ENCODE measurements around the gene RNF222. TPM values are rescaled to one million over a fixed set of nuclear protein-coding genes. Genes with fewer than 3 reads are reported as not detected.

The RNF222 gene
- polyA plus RNA-seq, 1 donor from 2014 or later = not detected

DNA sequence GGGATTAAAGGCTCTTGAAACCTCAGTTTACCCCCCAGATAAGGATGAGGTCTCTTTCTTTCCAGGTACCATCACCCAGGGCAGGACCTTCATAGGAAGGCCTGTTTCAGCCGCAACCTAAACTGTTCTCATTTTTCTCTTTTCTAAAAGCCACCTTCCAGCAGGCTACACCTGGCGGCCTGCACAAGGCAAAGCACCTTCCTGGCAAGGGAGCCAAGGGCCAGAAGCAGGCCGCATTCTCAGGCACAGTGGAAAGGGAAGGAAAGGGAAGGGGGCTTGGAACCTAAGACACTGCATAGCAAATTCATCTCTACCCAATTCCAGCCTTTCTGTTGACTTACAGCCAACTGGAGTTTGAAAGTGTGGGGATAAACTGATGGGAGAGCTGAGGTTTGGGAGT, 29.2 kb upstream of the RNF222 start:
- Histone ChIP-seq H4K20me1 (ENCODE audit: insufficient read depth) (no peaks in the 10 kb centered on the region), H3K27ac (ENCODE audit: low read length) (no peak overlapping the region), H3K27me3 (ENCODE audit: insufficient read depth, low read depth, low read length) (no peaks in the 10 kb centered on the region), H2AFZ (ENCODE audit: low read depth, low read length) (no peak overlapping the region), H3K9me3 (ENCODE audit: low read length) (no peaks in the 10 kb centered on the region), H3K4me3 (ENCODE audit: low read length) (no peak overlapping the region), H3K4me2 (ENCODE audit: low read length) (no peak overlapping the region), H3K79me2 (replicated peaks; ENCODE audit: insufficient read depth, low read length) (no peaks in the 10 kb centered on the region), H3K36me3 (ENCODE audit: insufficient read depth, low read length) (no peaks in the 10 kb centered on the region), H3F3A (ENCODE audit: insufficient read depth, low read length, poor library complexity, severe bottlenecking) (no peaks in the 10 kb centered on the region), H3K9me2 (ENCODE audit: insufficient read depth, low read length) (no peaks in the 10 kb centered on the region), H3K9ac (ENCODE audit: low read length) (no peak overlapping the region)
- TF ChIP-seq POLR2AphosphoS5 (IDR thresholded peaks at IDR 0.05) (no peak), EP300 (conservative IDR thresholded peaks at IDR 0.05; ENCODE audit: poor library complexity, severe bottlenecking) (no peak), REST (IDR thresholded peaks at IDR 0.05; ENCODE audit: borderline replicate concordance) (no peak), TAF1 (IDR thresholded peaks at IDR 0.05; ENCODE audit: low read depth) (no peak), MXI1 (conservative IDR thresholded peaks at IDR 0.05; ENCODE audit: poor library complexity, severe bottlenecking) (no peak), RAD21 (conservative IDR thresholded peaks at IDR 0.05) (no peak)

DNA sequence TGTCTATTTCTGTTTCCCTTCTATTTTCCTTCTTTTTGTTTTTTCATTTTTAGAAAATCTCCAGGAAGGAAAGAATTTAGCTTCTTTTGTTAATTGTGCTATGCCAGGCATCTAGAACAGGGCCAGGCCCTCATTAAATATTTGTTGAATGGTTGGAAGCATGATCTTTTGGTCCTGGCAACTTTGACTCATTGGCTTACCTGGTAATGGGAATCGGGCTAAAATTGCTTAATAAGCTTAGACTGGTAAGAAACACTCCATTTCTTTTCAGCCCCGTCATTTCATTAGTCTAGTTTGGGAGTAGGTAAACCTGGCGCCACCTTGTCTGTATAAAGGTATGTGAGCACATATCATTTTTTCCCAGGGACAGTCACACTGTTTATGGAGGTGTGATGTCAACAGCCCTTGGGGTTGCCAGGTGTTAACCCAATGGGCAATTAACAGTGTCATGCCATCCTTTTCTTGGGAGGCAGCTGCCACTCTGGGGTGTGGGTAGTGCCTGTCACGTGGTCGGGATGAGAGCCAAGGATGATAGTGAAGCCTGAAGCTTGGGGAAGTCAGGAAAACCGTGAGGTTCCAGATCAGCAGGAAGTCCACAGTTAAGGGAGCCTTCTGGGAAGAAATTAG, 28.6 kb upstream of the RNF222 start:
- Histone ChIP-seq H3K4me2 (ENCODE audit: low read length) (no peak overlapping the region), H3K27ac (ENCODE audit: low read length) (no peak overlapping the region), H3K9me3 (ENCODE audit: low read length) (no peaks in the 10 kb centered on the region), H3K27me3 (ENCODE audit: insufficient read depth, low read depth, low read length) (no peaks in the 10 kb centered on the region), H2AFZ (ENCODE audit: low read depth, low read length) (no peak overlapping the region), H3K9me2 (ENCODE audit: insufficient read depth, low read length) (no peaks in the 10 kb centered on the region), H4K20me1 (ENCODE audit: insufficient read depth) (no peaks in the 10 kb centered on the region), H3K36me3 (ENCODE audit: insufficient read depth, low read length) (no peaks in the 10 kb centered on the region), H3K9ac (ENCODE audit: low read length) (no peak overlapping the region), H3K79me2 (replicated peaks; ENCODE audit: insufficient read depth, low read length) (no peaks in the 10 kb centered on the region), H3K4me3 (ENCODE audit: low read length) (no peak overlapping the region), H3F3A (ENCODE audit: insufficient read depth, low read length, poor library complexity, severe bottlenecking) (no peaks in the 10 kb centered on the region)
- TF ChIP-seq EZH2 (IDR thresholded peaks at IDR 0.05; ENCODE audit: borderline replicate concordance, insufficient read depth, low read length, poor library complexity, severe bottlenecking) = no peak
- no peak for TF ChIP-seq EP300 (conservative IDR thresholded peaks at IDR 0.05; ENCODE audit: poor library complexity, severe bottlenecking)
- TF ChIP-seq SMC3 (conservative IDR thresholded peaks at IDR 0.05; ENCODE audit: poor library complexity) = no peak
- TF ChIP-seq REST (IDR thresholded peaks at IDR 0.05; ENCODE audit: borderline replicate concordance) = no peak
- no peak for TF ChIP-seq CTCF (IDR thresholded peaks at IDR 0.05; ENCODE audit: poor library complexity, severe bottlenecking)

Data from neural cell (in vitro differentiated cells).